Fibroblast of lung (primary cell): ENCODE results near the gene KASH5. TPM values are rescaled to one million over a fixed set of nuclear protein-coding genes. Genes with fewer than 3 reads are reported as not detected.

Source experiments
- DNase-seq, 2 donors: peaks; one replicate each; pipeline versions ENCODE4 v3.0.0 to v3.0.0-alpha.2; 2010; ENCODE audit warnings: low read depth in 2 of 2
- H2AFZ ChIP-seq: 2 replicates; pipeline ENCODE4 v1.5.1; 2012; ENCODE audit warnings: low read length, control low read depth, inconsistent platforms
- H3K27ac ChIP-seq: 2 replicates; pipeline ENCODE4 v1.5.1; 2011; ENCODE audit warnings: low read length, control low read depth; ENCODE audit not compliant: insufficient read depth
- H3K27me3 ChIP-seq: 2 replicates; pipeline ENCODE4 v1.5.1; 2011; ENCODE audit warnings: mild to moderate bottlenecking, low read length; ENCODE audit not compliant: control insufficient read depth, insufficient read depth
- H3K36me3 ChIP-seq: 2 replicates; pipeline ENCODE4 v1.5.1; 2011; ENCODE audit warnings: low read length; ENCODE audit not compliant: control insufficient read depth, insufficient read depth
- H3K4me1 ChIP-seq: 2 replicates; pipeline ENCODE4 v1.5.1; 2011; ENCODE audit warnings: low read length; ENCODE audit not compliant: control insufficient read depth, insufficient read depth; ENCODE audit errors: extremely low read depth
- H3K4me2 ChIP-seq: 2 replicates; pipeline ENCODE4 v1.5.1; 2011; ENCODE audit warnings: low read length, control low read depth; ENCODE audit not compliant: insufficient read depth; ENCODE audit errors: extremely low read depth
- H3K4me3 ChIP-seq, 4 experiments: fragments of 200-600 bp in 1 of 4; sonication (generic) in 1 of 4; replicated peaks in 1 of 4; 2 replicates each; pipeline ENCODE4 v1.5.1; 2011 to 2016; ENCODE audit warnings: low read length in 4 of 4, low read depth in 3 of 4, mild to moderate bottlenecking in 3 of 4, control low read depth in 2 of 4, inconsistent platforms in 1 of 4, mixed read lengths in 1 of 4; ENCODE audit not compliant: insufficient read depth in 1 of 4; ENCODE audit errors: control extremely low read depth in 1 of 4
- H3K79me2 ChIP-seq: 2 replicates; pipeline ENCODE4 v1.5.1; 2012; ENCODE audit warnings: mild to moderate bottlenecking, low read length, inconsistent platforms; ENCODE audit not compliant: control insufficient read depth, insufficient read depth
- H3K9ac ChIP-seq: 2 replicates; pipeline ENCODE4 v1.5.1; 2011; ENCODE audit warnings: mild to moderate bottlenecking, low read length, control low read depth; ENCODE audit not compliant: insufficient read depth
- H3K9me3 ChIP-seq: 2 replicates; pipeline ENCODE4 v1.5.1; 2012; ENCODE audit warnings: low read depth, low read length; ENCODE audit not compliant: control insufficient read depth, insufficient read depth
- H4K20me1 ChIP-seq: 2 replicates; pipeline ENCODE4 v1.5.1; 2011; ENCODE audit warnings: low read length; ENCODE audit not compliant: control insufficient read depth, insufficient read depth; ENCODE audit errors: extremely low read depth
- EZH2 ChIP-seq: IDR thresholded peaks from 2 replicates; pipeline ENCODE4 v1.5.1; 2012; ENCODE audit warnings: low read length, control low read depth, mild to moderate bottlenecking; ENCODE audit errors: missing control alignments
- polyA plus RNA-seq, 2 donors: library from polyadenylated mRNA; depleted of rRNA in 1 of 2; stranded (reverse) in 1 of 2; unstranded in 1 of 2; fragments of >200 nt; gene quantifications; 2 replicates each; pipeline ENCODE4 v1.2.1, GENCODE V29; 2011 to 2012; ENCODE audit warnings: missing spikeins in 1 of 2
- total RNA-seq: library from RNA; depleted of rRNA; stranded (reverse); fragments of >200 nt; gene quantifications from 2 replicates; pipeline ENCODE4 v1.2.1, GENCODE V29; 2014
- TF ChIP-seq, protein P1 (sequence below), 2 donors: IDR thresholded peaks in 1 of 2; conservative IDR thresholded peaks in 1 of 2; 1 replicate in 1 of 2; 2 replicates in 1 of 2; pipeline ENCODE4 v1.5.1; 2011 to 2012; ENCODE audit warnings: low read length in 2 of 2, control low read depth in 1 of 2, inconsistent platforms in 1 of 2, low read depth in 1 of 2, mild to moderate bottlenecking in 1 of 2

KASH5 gene
- total and polyA plus RNA-seq, 2 donors (not counting 1 experiment from before 2014, with no cell fraction given): not detected

DNA sequence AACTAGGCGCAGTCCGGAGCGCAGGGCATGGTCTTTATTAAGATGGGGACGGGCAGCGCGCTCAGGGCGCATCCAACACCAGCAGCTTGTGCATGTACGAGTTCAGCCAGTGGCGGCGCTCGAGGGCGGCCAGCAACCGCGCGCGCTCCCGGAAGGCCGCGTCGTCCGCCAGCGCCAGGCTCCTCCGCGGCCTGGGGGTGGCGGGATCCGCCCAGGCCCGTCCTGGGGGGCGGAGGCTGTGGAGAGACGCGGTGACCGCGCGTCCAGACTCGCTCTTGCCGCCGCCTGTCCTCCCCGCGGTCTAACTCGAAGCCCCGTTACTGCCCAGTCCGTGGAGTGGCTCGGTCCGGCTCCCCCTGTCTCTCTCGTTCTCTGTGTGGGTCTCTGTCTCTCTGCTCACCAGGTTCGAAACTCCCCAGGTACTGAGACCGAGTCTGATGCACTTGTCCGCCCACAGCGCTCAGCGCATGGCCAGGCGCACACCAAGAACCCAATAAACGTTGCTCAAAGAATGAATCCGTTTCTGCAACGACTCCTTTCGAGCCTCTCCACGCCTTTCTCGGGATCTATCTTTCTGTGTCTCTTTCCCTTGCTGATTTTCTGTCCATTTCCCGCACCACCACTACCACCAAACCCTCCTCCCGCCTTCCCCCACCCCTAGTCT is 34.5 kb downstream of the KASH5 start:
- H4K20me1 ChIP-seq: no peaks in the 10 kb centered on the region
- peak; percentile 20 to 30 for DNase-seq
- H3K79me2 ChIP-seq: no peaks in the 10 kb centered on the region
- H3K4me3 ChIP-seq: no peak overlapping the region
- no peak overlapping the region for H3K9ac ChIP-seq
- no peaks in the 10 kb centered on the region for H3K4me1 ChIP-seq
- no peak overlapping the region for H3K4me2 ChIP-seq
- no peak overlapping the region for H2AFZ ChIP-seq
- H3K27me3 ChIP-seq: peaks cover 84% of the 10 kb centered on the region
- H3K27ac ChIP-seq: no peak overlapping the region
- TF ChIP-seq, protein P1, sequence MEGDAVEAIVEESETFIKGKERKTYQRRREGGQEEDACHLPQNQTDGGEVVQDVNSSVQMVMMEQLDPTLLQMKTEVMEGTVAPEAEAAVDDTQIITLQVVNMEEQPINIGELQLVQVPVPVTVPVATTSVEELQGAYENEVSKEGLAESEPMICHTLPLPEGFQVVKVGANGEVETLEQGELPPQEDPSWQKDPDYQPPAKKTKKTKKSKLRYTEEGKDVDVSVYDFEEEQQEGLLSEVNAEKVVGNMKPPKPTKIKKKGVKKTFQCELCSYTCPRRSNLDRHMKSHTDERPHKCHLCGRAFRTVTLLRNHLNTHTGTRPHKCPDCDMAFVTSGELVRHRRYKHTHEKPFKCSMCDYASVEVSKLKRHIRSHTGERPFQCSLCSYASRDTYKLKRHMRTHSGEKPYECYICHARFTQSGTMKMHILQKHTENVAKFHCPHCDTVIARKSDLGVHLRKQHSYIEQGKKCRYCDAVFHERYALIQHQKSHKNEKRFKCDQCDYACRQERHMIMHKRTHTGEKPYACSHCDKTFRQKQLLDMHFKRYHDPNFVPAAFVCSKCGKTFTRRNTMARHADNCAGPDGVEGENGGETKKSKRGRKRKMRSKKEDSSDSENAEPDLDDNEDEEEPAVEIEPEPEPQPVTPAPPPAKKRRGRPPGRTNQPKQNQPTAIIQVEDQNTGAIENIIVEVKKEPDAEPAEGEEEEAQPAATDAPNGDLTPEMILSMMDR (conservative IDR thresholded peaks at IDR 0.05 in 1 of 2, IDR thresholded peaks at IDR 0.05 in 1 of 2; ENCODE audit: low read depth in 1 of 2, low read length in 2 of 2): no peak
- TF ChIP-seq EZH2: peak; percentile 94
- H3K36me3 ChIP-seq: no peaks in the 10 kb centered on the region
- H3K9me3 ChIP-seq: no peaks in the 10 kb centered on the region

- H3K27me3 ChIP-seq: peaks cover 84% of the 10 kb centered on the region
- H3K27ac ChIP-seq: no peak within 1 kb of the TSS
- no peak within 1 kb of the TSS for H3K9ac ChIP-seq
- no peaks in the 10 kb centered on the region for H3K36me3 ChIP-seq
- H3K9me3 ChIP-seq: no peaks in the 10 kb centered on the region
- no peak within 1 kb of the TSS for H2AFZ ChIP-seq
- no peak within 1 kb of the TSS for H3K4me3 ChIP-seq
- no peak within 1 kb of the TSS for H3K4me2 ChIP-seq
- TF ChIP-seq, protein P1 (conservative IDR thresholded peaks at IDR 0.05 in 1 of 2, IDR thresholded peaks at IDR 0.05 in 1 of 2; ENCODE audit: low read depth in 1 of 2, low read length in 2 of 2): no peak
- peak; percentile 44 for TF ChIP-seq EZH2
- no peaks in the 10 kb centered on the region for H3K79me2 ChIP-seq
- no peak for DNase-seq
- H3K4me1 ChIP-seq: no peaks in the 10 kb centered on the region
- H4K20me1 ChIP-seq: no peaks in the 10 kb centered on the region
Measured at GRCh38 chr19:49423071-49423984, 35.3 kb downstream of the KASH5 start, which contains the start of gene PTH2. PTH2 (minus strand) TSS chr19:49423441; CDS start chr19:49423339, 102 bp downstream.

DNA sequence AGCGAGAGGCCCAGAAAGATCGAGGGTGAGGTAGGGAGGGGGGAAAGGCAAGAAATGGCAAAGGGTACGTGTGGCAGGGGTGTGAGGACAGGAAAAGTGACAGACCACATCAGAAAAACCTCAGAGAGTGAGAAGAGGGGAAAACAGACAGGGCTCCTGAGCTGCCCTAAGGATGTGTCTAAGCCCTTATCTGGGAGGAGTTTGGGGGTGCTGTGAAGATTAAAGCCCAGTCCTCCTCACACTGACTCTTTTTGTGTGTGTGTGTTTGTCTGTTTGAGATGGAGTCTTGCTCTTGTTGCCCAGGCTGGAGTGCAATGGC is 35.9 kb downstream of the KASH5 start:
- Histone ChIP-seq H3K9me3 (no peaks in the 10 kb centered on the region), H3K27ac (no peak overlapping the region), H3K36me3 (no peaks in the 10 kb centered on the region), H3K4me1 (no peaks in the 10 kb centered on the region), H3K79me2 (no peaks in the 10 kb centered on the region), H2AFZ (no peak overlapping the region), H4K20me1 (no peaks in the 10 kb centered on the region), H3K4me2 (no peak overlapping the region), H3K9ac (no peak overlapping the region), H3K4me3 (no peak overlapping the region), H3K27me3 (peaks cover 83% of the 10 kb centered on the region)
- TF ChIP-seq, protein P1 (conservative IDR thresholded peaks at IDR 0.05 in 1 of 2, IDR thresholded peaks at IDR 0.05 in 1 of 2; ENCODE audit: low read depth in 1 of 2, low read length in 2 of 2): no peak
- TF ChIP-seq EZH2: no peak
- no peak for DNase-seq
